DND-41 (cell line): ENCODE data around the gene CCDC6.

Experiments used
- ATAC-seq: fragments of 200-7000 bp; cut with Tn5 transposase; 3 replicates; pipeline ENCODE4 v1.9.1; 2021; ENCODE audit warnings: low read depth; ENCODE audit not compliant: insufficient read depth
- DNase-seq: peaks from one replicate; pipeline ENCODE4 v3.0.0-alpha.2; 2020
- H2AFZ ChIP-seq: 2 replicates; pipeline ENCODE4 v1.6.0; 2012; ENCODE audit warnings: low read depth, low read length
- H3K27ac ChIP-seq: 2 replicates; pipeline ENCODE4 v1.5.1; 2012; ENCODE audit warnings: low read length, inconsistent platforms
- H3K27me3 ChIP-seq: fragments of 200-600 bp; sonication (generic); 2 replicates; pipeline ENCODE4 v1.6.0; 2012; ENCODE audit warnings: low read length, mild to moderate bottlenecking, inconsistent platforms; ENCODE audit not compliant: insufficient read depth, poor library complexity
- H3K36me3 ChIP-seq: 2 replicates; pipeline ENCODE4 v1.5.1; 2012; ENCODE audit warnings: low read length, inconsistent platforms; ENCODE audit not compliant: insufficient read depth
- H3K4me1 ChIP-seq: 2 replicates; pipeline ENCODE4 v1.5.1; 2012; ENCODE audit warnings: mild to moderate bottlenecking, low read length; ENCODE audit not compliant: insufficient read depth
- H3K4me2 ChIP-seq: 2 replicates; pipeline ENCODE4 v1.6.0; 2012; ENCODE audit warnings: mild to moderate bottlenecking, moderate library complexity, low read length, inconsistent platforms; ENCODE audit not compliant: insufficient read depth
- H3K4me3 ChIP-seq, 2 experiments: fragments of 200-600 bp in 1 of 2; shearing (Covaris generic) in 1 of 2; 2 replicates each; pipeline ENCODE4 v1.5.1; 2012 to 2016; ENCODE audit warnings: inconsistent platforms in 2 of 2, low read length in 2 of 2, mild to moderate bottlenecking in 2 of 2, low read depth in 1 of 2, moderate library complexity in 1 of 2
- H3K79me2 ChIP-seq: 2 replicates; pipeline ENCODE4 v1.6.0; 2012; ENCODE audit warnings: low read length, inconsistent platforms; ENCODE audit not compliant: insufficient read depth
- H3K9ac ChIP-seq: 2 replicates; pipeline ENCODE4 v1.6.0; 2012; ENCODE audit warnings: low read depth, mild to moderate bottlenecking, inconsistent platforms, low read length, moderate library complexity
- H3K9me3 ChIP-seq: 2 replicates; pipeline ENCODE4 v1.5.1; 2012; ENCODE audit warnings: low read length, moderate library complexity, mild to moderate bottlenecking, inconsistent platforms; ENCODE audit not compliant: insufficient read depth, severe bottlenecking
- H4K20me1 ChIP-seq: 2 replicates; pipeline ENCODE4 v1.6.0; 2012; ENCODE audit warnings: low read length; ENCODE audit not compliant: insufficient read depth
- EZH2 ChIP-seq: IDR thresholded peaks from 3 replicates; pipeline ENCODE4 v1.6.1; 2012; ENCODE audit warnings: borderline replicate concordance, low read depth, mild to moderate bottlenecking, moderate library complexity, low read length, inconsistent platforms; ENCODE audit not compliant: severe bottlenecking
- TF ChIP-seq, protein P1 (sequence below): IDR thresholded peaks from 2 replicates; pipeline ENCODE4 v1.5.1; 2012; ENCODE audit warnings: borderline replicate concordance, low read length, moderate library complexity, mild to moderate bottlenecking; ENCODE audit not compliant: poor library complexity, severe bottlenecking; ENCODE audit errors: extremely low read depth

Gene CCDC6

DNA sequence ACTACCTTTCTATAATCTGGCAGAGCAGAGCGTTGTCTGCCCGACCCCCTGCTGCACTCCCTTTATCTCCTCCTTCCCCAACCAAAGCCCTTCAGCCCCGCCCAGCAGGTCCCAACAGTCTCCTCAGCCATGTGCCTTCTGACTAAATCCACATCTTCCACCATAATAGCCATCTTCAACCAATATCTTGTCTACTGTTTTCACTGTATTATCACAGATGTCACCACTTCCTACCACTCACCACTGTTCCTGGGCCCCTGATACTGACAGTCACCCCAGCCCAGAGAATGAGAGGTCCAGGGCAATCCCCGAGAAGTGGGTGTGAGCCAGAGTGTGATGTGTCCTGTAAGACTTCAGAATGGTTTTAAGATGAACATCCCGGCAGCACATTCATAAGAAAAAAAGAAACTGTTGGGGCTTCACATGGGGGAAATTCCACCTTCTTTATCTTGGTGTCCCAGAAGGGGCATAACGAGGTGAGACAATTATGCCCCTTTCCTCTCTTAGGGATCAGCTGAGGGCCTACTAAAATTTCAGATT, 25.3 kb downstream of the CCDC6 start:
- no peaks in the 10 kb centered on the region for H3K27me3 ChIP-seq
- ATAC-seq (no peak), DNase-seq (no peak)
- no peak overlapping the region for H3K27ac ChIP-seq
- peaks cover 63% of the 10 kb centered on the region for H4K20me1 ChIP-seq
- no peaks in the 10 kb centered on the region for H3K9me3 ChIP-seq
- no peaks in the 10 kb centered on the region for H3K36me3 ChIP-seq
- no peak overlapping the region for H3K9ac ChIP-seq
- TF ChIP-seq, protein P1, sequence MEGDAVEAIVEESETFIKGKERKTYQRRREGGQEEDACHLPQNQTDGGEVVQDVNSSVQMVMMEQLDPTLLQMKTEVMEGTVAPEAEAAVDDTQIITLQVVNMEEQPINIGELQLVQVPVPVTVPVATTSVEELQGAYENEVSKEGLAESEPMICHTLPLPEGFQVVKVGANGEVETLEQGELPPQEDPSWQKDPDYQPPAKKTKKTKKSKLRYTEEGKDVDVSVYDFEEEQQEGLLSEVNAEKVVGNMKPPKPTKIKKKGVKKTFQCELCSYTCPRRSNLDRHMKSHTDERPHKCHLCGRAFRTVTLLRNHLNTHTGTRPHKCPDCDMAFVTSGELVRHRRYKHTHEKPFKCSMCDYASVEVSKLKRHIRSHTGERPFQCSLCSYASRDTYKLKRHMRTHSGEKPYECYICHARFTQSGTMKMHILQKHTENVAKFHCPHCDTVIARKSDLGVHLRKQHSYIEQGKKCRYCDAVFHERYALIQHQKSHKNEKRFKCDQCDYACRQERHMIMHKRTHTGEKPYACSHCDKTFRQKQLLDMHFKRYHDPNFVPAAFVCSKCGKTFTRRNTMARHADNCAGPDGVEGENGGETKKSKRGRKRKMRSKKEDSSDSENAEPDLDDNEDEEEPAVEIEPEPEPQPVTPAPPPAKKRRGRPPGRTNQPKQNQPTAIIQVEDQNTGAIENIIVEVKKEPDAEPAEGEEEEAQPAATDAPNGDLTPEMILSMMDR, result no peak
- no peak for TF ChIP-seq EZH2
- no peaks in the 10 kb centered on the region for H3K4me1 ChIP-seq
- peaks cover 89% of the 10 kb centered on the region for H3K79me2 ChIP-seq
- H2AFZ ChIP-seq, result no peak overlapping the region
- no peak overlapping the region for H3K4me2 ChIP-seq
- no peak overlapping the region for H3K4me3 ChIP-seq

DNA sequence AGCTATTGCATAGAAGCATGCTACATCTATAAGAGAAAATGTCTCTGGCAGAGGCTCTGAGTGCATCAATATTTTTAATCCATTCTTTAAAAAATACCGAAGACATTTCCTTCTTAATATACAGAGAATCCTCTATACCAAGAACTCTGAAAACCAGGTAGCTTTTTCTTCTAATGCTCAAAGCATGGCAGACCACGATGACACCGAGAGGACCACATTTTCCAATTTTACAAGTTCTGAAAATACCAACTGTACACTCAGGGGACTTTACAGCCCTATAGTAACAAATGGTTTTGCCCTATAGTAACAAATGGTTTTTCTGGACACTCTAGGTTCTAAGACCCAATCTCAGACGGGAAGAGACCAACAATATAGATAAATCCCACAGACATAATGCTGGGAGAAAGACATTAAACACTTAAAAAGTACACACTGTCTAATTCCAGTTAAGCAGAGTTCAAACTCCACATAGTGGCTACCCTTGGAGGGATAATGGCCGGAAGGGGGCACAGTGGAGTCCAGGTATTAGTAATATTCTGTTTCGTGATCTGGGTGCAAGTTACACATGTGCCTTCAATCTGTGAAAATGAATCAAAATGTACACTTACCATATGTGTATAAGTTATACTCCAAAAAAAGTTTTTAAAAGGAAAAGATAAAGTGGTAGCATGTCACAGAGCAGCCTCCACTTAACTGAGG, 26.2 kb downstream of the CCDC6 start:
- Histone ChIP-seq H3K9me3 (no peaks in the 10 kb centered on the region), H3K27ac (no peak overlapping the region), H3K4me3 (no peak overlapping the region), H3K9ac (no peak overlapping the region), H2AFZ (no peak overlapping the region), H4K20me1 (peaks cover 60% of the 10 kb centered on the region; the same call in 1 of the 2 replicates), H3K4me1 (no peaks in the 10 kb centered on the region), H3K27me3 (no peaks in the 10 kb centered on the region), H3K4me2 (no peak overlapping the region), H3K79me2 (peaks cover 89% of the 10 kb centered on the region), H3K36me3 (no peaks in the 10 kb centered on the region)
- ATAC-seq (no peak), DNase-seq (no peak)
- TF ChIP-seq EZH2, result no peak
- TF ChIP-seq, protein P1, result no peak

DNA sequence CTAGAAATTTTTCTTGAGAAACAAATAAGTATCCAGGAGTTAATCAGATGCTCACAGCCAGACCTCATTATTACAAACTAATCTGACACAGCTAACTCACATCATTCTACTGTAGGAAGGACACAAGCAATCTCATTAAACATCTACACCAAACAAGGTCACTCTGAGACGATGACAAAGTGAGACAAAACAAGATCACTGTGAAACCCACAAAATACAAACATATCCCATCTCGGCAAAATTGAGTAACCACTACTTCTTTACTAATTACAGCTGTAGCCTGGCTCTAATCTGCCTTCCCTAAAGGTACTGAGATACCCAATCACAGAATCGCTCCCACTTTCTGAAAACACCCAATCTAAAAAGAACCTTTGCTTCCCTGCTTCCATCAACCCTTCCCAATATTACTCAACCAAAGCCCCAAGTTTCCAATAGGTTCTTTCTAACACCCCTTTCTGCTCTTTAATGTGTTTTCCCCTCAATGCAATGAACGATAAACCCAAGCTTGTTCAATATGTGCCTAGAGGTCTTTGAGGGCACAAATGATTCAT, 26.9 kb downstream of the CCDC6 start:
- H3K27ac ChIP-seq, result no peak overlapping the region
- H3K36me3 ChIP-seq, result no peaks in the 10 kb centered on the region
- no peaks in the 10 kb centered on the region for H3K27me3 ChIP-seq
- no peaks in the 10 kb centered on the region for H3K4me1 ChIP-seq
- H3K4me3 ChIP-seq, result no peak overlapping the region
- ATAC-seq (no peak), DNase-seq (no peak)
- peaks cover 90% of the 10 kb centered on the region for H3K79me2 ChIP-seq
- TF ChIP-seq, protein P1, result no peak
- no peak for TF ChIP-seq EZH2
- no peaks in the 10 kb centered on the region for H3K9me3 ChIP-seq
- peaks cover 64% of the 10 kb centered on the region; the same call in 1 of the 2 replicates for H4K20me1 ChIP-seq
- H3K4me2 ChIP-seq, result no peak overlapping the region
- H2AFZ ChIP-seq, result no peak overlapping the region
- no peak overlapping the region for H3K9ac ChIP-seq
